Measurements from ENCODE around the gene WNK1.

WNK1 gene

GRCh38 chr12:954741-955140 is 202.4 kb downstream of the WNK1 start:
- DNase-seq (ENCODE audit: low read depth), result no peak

- DNase-seq (ENCODE audit: low read depth), result no peak
Measured at GRCh38 chr12:955939-956338, 203.6 kb downstream of the WNK1 start.

- no peak for DNase-seq (ENCODE audit: low read depth)
Measured at GRCh38 chr12:958588-959123, 206.3 kb downstream of the WNK1 start.

All from T-helper 22 cell (primary cell).